NOMO-1 treated with dmso at 0.1 percent for 144 hours (cell line): ENCODE data around the gene MAP2.

Source experiments
- DNase-seq: peaks from one replicate; lab custom pipeline; 2025; ENCODE audit not compliant: unreplicated experiment; lab: John Stamatoyannopoulos, UW

Gene MAP2

GRCh38 chr2:209422191-209422754 lies 1.6 kb upstream of the MAP2 start:
- no peak for DNase-seq

- DNase-seq, result no peak
These were observed 403 bp downstream of the MAP2 start for GRCh38 chr2:209424199-209424701.

GRCh38 chr2:209424781-209425470 lies 1.1 kb downstream of the MAP2 start:
- no peak for DNase-seq

GRCh38 chr2:209425471-209426071 lies 1.7 kb downstream of the MAP2 start:
- no peak for DNase-seq

GRCh38 chr2:209426432-209426831 lies 2.6 kb downstream of the MAP2 start:
- no peak for DNase-seq

GRCh38 chr2:209431701-209432100 lies 7.9 kb downstream of the MAP2 start:
- DNase-seq, result no peak

GRCh38 chr2:209441541-209441940 lies 17.7 kb downstream of the MAP2 start:
- no peak for DNase-seq

- no peak for DNase-seq
These were observed 19.1 kb downstream of the MAP2 start for GRCh38 chr2:209442939-209443338.

GRCh38 chr2:209445485-209445884 lies 21.6 kb downstream of the MAP2 start:
- no peak for DNase-seq

- DNase-seq, result no peak
These were observed 27.5 kb downstream of the MAP2 start for GRCh38 chr2:209451209-209451834.

GRCh38 chr2:209456489-209456888 lies 32.6 kb downstream of the MAP2 start:
- no peak for DNase-seq

GRCh38 chr2:209458008-209458979 lies 34.4 kb downstream of the MAP2 start:
- DNase-seq, result no peak

- no peak for DNase-seq
These were observed 35.5 kb downstream of the MAP2 start for GRCh38 chr2:209459359-209459758.

GRCh38 chr2:209460151-209460761 lies 36.4 kb downstream of the MAP2 start:
- DNase-seq, result no peak

GRCh38 chr2:209463226-209463625 lies 39.4 kb downstream of the MAP2 start:
- no peak for DNase-seq

- no peak for DNase-seq
These were observed 40.0 kb downstream of the MAP2 start for GRCh38 chr2:209463835-209464234.

GRCh38 chr2:209468846-209469245 lies 45.0 kb downstream of the MAP2 start:
- DNase-seq, result no peak

- no peak for DNase-seq
These were observed 45.6 kb downstream of the MAP2 start for GRCh38 chr2:209469481-209469880.

GRCh38 chr2:209470466-209470865 lies 46.6 kb downstream of the MAP2 start:
- no peak for DNase-seq

GRCh38 chr2:209471037-209471436 lies 47.2 kb downstream of the MAP2 start:
- DNase-seq, result peak; percentile 5
